Right ventricle myocardium inferior (tissue), 1 donor: ENCODE results near the gene CCDC92. TPM values are rescaled to one million over a fixed set of nuclear protein-coding genes. Genes with fewer than 3 reads are reported as not detected.

Experiments
- ATAC-seq: fragments of 200-7000 bp; cut with Tn5 transposase; one replicate; pipeline ENCODE4 v1.9.1; 2020; ENCODE audit warnings: mild to moderate bottlenecking, moderate library complexity
- DNase-seq: peaks from one replicate; pipeline ENCODE4 v3.0.0; 2021; ENCODE audit errors: missing footprints
- intact Hi-C: fragments of 100-400 bp; cut with DNase I; formaldehyde crosslinking; loops from one replicate; pipeline ENCODE4 v1.11.0; 2022
- total RNA-seq: library from RNA; stranded (reverse); fragmentation: NEBNext Ultra II Directional; extraction: Animal tissue kit (Norgen Biotek cat#: 25700); gene quantifications from one replicate; pipeline ENCODE4 v1.2.1, GENCODE V29; 2021
- donor health status: DM: no; HTN: yes; CAD: no; lungs with severe emphysema.

CCDC92 gene
- total RNA-seq, 1 donor from 2014 or later = 58.2 TPM

GRCh38 chr12:123986374-123986965 is 13.8 kb upstream of the CCDC92 start:
- DNase-seq (no peak), ATAC-seq (no peak)
- intact Hi-C loops = loop anchor here (5.0 kb wide), 1 partner anchor 41 kb away; no protein-coding TSS in a partner anchor

- intact Hi-C loops = loop anchor here (2.0 to 5.0 kb wide), 3 partner anchors 42 to 273 kb away; partner anchors contain the start of gene ATP6V0A2
- DNase-seq = no peak
- ATAC-seq = no peak
Observed at GRCh38 chr12:123984903-123985302, 12.3 kb upstream of the CCDC92 start.

GRCh38 chr12:123983822-123984485 is 11.3 kb upstream of the CCDC92 start:
- intact Hi-C loops = loop anchor here (2.0 to 5.0 kb wide), 2 partner anchors 79 to 272 kb away; partner anchors contain the start of gene ATP6V0A2
- DNase-seq (no peak), ATAC-seq (peak; percentile 72)

- ATAC-seq (no peak), DNase-seq (no peak)
- intact Hi-C loops = loop anchor here (5.0 kb wide), 1 partner anchor 270 kb away; the partner anchor contains the start of gene ATP6V0A2
Observed at GRCh38 chr12:123982269-123982668, 9.6 kb upstream of the CCDC92 start.

- ATAC-seq (no peak), DNase-seq (no peak)
- intact Hi-C loops = no loop called here
Observed at GRCh38 chr12:123979566-123979965, 6.9 kb upstream of the CCDC92 start.

- intact Hi-C loops = no loop called here
- ATAC-seq = no peak
- no peak for DNase-seq
Observed at GRCh38 chr12:123976227-123976826, 3.7 kb upstream of the CCDC92 start.

DNA sequence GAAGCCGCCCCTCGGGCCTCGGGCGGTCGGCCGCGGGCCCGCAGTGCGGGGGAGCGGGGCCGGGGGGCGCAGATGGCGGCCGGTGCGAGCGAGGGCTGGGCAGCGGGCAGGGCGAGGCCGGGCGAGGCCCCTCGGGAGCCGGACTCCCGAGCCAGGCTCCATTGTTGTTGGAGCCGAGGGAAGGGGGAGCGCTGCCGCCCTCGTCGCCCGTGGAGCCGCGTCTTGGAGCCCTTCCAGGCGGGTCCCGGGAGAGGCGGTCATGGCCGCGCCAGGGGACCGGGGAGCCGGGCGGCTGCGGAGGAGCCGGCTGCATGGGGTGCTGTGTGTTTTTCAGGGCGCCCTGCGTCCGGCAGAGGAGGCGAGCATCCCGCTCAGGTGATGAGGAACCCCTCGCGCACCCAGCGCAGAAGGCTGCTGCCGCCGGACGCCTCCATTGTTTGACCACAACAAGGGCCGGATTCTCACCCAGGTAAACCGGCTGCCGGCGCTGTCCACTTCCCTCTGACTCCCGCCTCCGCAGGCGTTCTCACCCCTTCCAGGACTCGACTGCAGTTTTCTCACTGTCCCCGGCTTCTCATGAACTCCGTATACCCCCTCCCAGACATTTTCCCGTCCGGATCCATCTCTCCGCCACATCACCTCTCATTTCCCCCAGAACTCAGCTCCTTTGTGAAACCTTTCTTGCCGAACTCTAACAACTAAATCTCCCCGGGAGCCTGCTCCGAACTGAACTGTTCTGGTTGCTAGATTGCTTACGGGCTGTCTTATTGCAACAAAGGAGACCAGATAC is 1.1 kb upstream of the CCDC92 start:
- peak; percentile 5 for ATAC-seq
- intact Hi-C loops = no loop called here
- DNase-seq = peak; percentile 76

DNA sequence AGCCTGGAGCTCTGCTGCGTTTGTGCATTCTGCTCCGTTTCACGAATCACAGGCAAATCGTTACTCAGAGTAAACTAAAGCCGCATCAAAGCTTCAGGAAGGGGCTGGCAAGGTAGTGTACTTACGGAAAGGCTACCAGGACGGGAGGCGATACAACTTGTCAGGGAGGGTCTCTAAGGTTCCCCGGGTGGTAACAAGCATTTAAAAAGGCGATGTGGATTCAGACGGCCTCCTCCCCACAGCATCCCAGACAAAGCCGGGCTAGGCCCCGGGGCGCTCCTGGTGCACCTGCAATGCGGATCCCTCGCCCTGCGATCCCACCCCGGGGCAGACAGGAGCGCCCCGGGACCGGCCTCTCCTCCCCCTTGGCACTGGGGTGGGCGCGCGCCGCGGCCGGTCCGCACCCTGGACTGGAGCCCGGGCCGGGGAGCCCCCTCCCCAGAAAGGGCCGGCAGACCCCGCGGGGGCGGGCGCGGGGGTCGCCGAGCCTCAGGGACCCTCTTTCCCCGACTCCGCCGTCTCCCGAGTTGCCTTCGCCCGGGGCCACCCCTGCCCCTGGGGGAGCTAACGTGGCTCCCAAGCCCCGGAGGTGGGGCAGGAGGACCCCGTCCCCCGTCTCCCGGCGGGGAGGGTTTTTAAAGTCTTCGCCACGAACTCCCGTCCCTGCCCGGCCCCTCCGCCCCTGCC is 718 bp downstream of the CCDC92 start:
- ATAC-seq (peak; percentile 14), DNase-seq (no peak)
- intact Hi-C loops = no loop called here

- ATAC-seq (no peak), DNase-seq (no peak)
- intact Hi-C loops = no loop called here
Observed at GRCh38 chr12:123971449-123971769, 1.2 kb downstream of the CCDC92 start.

- intact Hi-C loops = no loop called here
- DNase-seq = no peak
- ATAC-seq = no peak
Observed at GRCh38 chr12:123967121-123967586, 5.5 kb downstream of the CCDC92 start.

DNA sequence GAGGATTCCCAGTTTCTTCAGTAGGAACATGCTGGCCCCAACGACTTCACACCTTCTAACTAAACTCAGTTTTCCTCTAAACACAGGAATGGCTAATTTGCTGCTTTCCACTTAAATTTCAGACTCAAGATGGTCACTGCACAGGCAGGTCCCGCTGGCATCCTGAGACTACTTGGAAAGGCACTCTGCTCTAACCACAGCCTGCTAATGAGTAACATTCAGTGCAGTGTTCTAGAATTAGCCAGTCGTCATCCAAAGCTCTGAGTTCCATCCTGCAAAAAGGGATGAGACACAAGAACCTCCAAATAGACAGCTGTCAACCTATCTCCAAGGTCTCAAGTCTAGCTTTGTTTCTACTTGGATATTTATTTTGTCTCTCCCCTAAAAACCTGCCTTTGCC is 6.0 kb downstream of the CCDC92 start:
- ATAC-seq = no peak

GRCh38 chr12:123965382-123965781 is 7.2 kb downstream of the CCDC92 start:
- no peak for DNase-seq
- peak; percentile 42 for ATAC-seq
- intact Hi-C loops = no loop called here

More for the DNA sequence above, 6.0 kb downstream of the CCDC92 start:
- intact Hi-C loops = no loop called here
- DNase-seq = no peak

DNA sequence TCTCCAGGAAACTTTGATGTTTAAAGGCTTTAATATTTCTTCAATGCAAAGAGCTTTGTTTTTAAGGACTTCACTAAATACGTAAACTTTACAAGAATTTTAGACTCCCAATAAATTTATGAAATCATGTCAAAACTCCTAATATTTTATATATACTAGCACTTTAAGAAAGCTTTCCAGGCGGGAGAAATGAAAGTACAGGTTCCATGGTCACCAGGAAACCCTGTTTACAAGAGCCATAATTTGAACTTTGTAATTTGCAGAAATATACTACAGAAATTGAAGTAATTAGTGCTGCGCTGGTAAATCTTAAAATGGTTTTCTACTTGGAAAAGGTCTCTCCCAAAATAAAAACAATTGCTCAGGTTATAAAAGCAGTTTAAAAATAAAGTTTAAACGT is 8.8 kb downstream of the CCDC92 start:
- DNase-seq (no peak), ATAC-seq (no peak)
- intact Hi-C loops = no loop called here

- ATAC-seq (no peak), DNase-seq (no peak)
- intact Hi-C loops = no loop called here
Observed at GRCh38 chr12:123962513-123962912, 10.1 kb downstream of the CCDC92 start.

GRCh38 chr12:123961585-123962345 is 10.9 kb downstream of the CCDC92 start:
- ATAC-seq = no peak
- no peak for DNase-seq
- intact Hi-C loops = no loop called here

- DNase-seq (no peak), ATAC-seq (no peak)
- intact Hi-C loops = no loop called here
Observed at GRCh38 chr12:123960856-123961255, 11.8 kb downstream of the CCDC92 start.

DNA sequence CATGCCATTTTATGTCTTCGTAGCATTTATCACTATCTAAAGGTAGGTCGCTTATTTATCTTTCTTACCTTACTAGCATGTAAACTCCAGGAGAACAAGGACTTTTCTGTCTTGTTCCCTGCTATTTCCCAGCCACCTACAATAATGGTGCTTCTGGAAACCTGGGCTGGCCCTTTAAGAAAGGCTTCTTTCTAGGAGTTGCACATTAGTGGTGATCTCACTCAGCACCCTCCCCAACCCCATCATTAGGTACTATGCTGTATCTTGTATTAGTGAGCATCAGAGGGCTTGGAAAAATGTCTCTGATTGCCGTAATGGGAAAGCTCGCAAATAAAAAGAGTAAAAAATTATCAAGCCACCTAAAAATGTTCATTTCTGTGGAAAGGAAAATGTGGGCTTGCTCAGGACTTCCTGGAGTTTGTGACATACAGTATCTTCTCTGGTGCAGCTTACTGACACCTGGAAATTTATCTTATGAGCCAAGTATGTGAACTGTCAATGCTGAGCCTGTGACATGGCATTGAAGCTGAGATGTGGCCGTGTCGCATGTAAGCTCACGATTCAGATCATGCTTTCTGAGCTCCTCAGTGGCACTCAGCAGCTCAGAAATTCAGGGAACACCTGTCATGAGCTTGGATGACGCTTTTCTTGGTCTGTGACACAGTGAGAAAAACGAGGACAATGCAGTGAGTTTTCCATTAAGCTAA is 12.4 kb downstream of the CCDC92 start:
- no peak for ATAC-seq
- no peak for DNase-seq
- intact Hi-C loops = no loop called here
